Cardiac muscle cell (in vitro differentiated cells and primary cell): ENCODE results near the gene UBALD2. TPM values are rescaled to one million over a fixed set of nuclear protein-coding genes. Genes with fewer than 3 reads are reported as not detected.

Source experiments
- DNase-seq, 2 donors: peaks; one replicate each; pipeline versions ENCODE4 v3.0.0 to v3.0.0-alpha.2; 2010 to 2017; ENCODE audit warnings: low read depth in 1 of 2, low spot score in 1 of 2
- H3K27ac ChIP-seq: fragments of 200-600 bp; sonication (generic); 2 replicates; pipeline ENCODE4 v1.5.1; 2016
- H3K27me3 ChIP-seq: fragments of 200-600 bp; sonication (generic); 2 replicates; pipeline ENCODE4 v1.6.0; 2016; ENCODE audit warnings: control low read depth
- H3K36me3 ChIP-seq: fragments of 200-600 bp; sonication (generic); 2 replicates; pipeline ENCODE4 v1.5.1; 2016; ENCODE audit warnings: control low read depth
- H3K4me1 ChIP-seq: fragments of 200-600 bp; sonication (generic); 2 replicates; pipeline ENCODE4 v1.8.1; 2017; ENCODE audit warnings: low read depth, mild to moderate bottlenecking, mixed run types
- H3K4me3 ChIP-seq: fragments of 200-600 bp; sonication (generic); 2 replicates; pipeline ENCODE4 v1.5.1; 2016; ENCODE audit warnings: mild to moderate bottlenecking
- H3K9me3 ChIP-seq: fragments of 200-600 bp; sonication (generic); 2 replicates; pipeline ENCODE4 v1.5.1; 2017; ENCODE audit warnings: low read depth, mild to moderate bottlenecking, control low read depth
- polyA plus RNA-seq: library from polyadenylated mRNA; unstranded; fragments of >200 nt; fragmentation: Nextera tagmentation; extraction: Ambion mirVana; gene quantifications from 2 replicates; pipeline ENCODE4 v1.2.1, GENCODE V29; 2016
- total RNA-seq: library from RNA; depleted of rRNA; stranded (reverse); fragments of >200 nt; gene quantifications from 2 replicates; pipeline ENCODE4 v1.2.3, GENCODE V29; 2016
- TF ChIP-seq, protein P1 (sequence below): IDR thresholded peaks from 2 replicates; pipeline ENCODE4 v1.5.1; 2012; ENCODE audit warnings: low read depth, mild to moderate bottlenecking, low read length

Gene UBALD2
- total and polyA plus RNA-seq, 2 experiments from 2014 or later = 13.2 to 23.2 TPM

DNA sequence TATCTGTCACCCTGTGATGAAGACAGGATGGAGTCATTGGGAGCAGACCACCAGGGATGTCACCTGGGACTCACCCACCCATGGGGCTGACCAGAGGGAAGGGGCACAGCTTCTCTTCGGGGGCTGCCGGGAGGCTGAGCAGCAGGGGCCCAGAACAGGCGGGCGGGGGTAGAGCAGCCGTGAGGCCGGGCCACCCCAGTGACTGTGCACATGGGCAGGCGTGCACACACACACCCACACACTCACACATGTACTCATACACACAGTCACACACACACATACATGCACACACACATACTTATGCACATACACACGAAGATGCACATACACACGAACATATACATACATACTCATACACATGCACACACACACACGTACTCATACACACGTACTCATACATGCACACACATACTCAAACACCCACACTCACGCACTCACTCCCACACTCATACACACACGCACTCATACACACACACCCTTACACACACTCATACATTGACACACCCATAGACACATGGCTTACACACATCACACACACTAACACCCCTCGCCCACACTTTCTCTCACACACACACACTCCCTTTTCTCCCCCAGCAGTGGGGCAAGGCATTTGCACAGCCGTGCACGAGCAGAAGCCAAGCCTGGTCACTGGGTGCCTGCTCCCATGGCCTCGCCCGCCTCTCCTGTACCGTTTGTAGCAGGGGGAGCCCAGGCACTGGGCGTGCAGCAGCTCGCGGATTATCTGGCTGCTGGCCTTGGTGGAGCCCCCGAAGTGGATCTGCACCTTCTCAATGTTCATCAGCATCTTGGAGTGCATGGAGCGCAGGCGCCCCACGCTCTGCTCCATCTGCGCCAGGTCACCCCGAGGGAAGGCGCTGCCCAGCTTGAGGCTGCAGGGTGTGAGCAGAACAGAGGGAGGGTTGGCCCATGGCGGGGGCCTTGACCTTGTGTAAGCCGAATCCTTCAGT is 12.4 kb downstream of the UBALD2 start:
- Histone ChIP-seq H3K4me1 (peaks cover 5% of the 10 kb centered on the region), H3K36me3 (no peaks in the 10 kb centered on the region)

DNA sequence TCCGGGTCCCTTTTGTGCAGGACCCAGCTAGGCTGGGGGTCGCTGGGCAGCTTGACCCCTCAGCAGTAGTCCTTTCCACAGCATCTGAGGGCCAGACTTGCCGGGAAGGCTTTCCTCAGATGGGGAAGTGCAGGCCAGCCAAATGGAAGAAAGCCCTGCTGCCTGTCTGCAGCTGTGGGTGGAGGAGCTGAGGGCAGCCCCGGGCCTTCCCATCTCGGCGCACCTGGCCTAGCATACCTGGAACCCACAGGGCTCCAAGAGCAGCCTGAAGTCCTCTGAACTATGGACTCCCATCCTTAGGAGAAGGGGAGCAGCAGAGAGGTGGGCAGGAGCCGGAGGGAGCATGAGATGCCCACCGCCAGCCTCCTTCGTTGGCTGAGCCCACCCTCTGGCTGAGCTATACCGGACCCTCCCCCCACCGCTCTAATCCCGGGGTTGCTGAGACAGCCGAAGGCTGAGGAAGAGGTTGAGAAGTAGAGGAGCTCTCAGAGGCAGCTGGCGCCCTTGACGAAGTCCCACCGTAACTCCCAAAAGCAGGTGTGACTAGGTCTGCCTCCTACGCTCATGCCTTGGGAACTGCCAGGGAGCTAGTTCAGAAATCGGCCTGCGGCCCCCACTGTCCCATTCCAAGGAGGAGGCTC is 13.2 kb downstream of the UBALD2 start:
- H3K27ac ChIP-seq = no peak overlapping the region
- no peaks in the 10 kb centered on the region for H3K27me3 ChIP-seq
- no peaks in the 10 kb centered on the region for H3K36me3 ChIP-seq
- TF ChIP-seq, protein P1, sequence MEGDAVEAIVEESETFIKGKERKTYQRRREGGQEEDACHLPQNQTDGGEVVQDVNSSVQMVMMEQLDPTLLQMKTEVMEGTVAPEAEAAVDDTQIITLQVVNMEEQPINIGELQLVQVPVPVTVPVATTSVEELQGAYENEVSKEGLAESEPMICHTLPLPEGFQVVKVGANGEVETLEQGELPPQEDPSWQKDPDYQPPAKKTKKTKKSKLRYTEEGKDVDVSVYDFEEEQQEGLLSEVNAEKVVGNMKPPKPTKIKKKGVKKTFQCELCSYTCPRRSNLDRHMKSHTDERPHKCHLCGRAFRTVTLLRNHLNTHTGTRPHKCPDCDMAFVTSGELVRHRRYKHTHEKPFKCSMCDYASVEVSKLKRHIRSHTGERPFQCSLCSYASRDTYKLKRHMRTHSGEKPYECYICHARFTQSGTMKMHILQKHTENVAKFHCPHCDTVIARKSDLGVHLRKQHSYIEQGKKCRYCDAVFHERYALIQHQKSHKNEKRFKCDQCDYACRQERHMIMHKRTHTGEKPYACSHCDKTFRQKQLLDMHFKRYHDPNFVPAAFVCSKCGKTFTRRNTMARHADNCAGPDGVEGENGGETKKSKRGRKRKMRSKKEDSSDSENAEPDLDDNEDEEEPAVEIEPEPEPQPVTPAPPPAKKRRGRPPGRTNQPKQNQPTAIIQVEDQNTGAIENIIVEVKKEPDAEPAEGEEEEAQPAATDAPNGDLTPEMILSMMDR = no peak
- H3K4me3 ChIP-seq = no peak overlapping the region
- no peak for DNase-seq
- no peaks in the 10 kb centered on the region for H3K9me3 ChIP-seq
- H3K4me1 ChIP-seq = peaks cover 3% of the 10 kb centered on the region

More for the DNA sequence above, 12.4 kb downstream of the UBALD2 start:
- no peak overlapping the region for H3K27ac ChIP-seq
- no peak overlapping the region for H3K4me3 ChIP-seq
- H3K9me3 ChIP-seq = no peaks in the 10 kb centered on the region
- H3K27me3 ChIP-seq = no peaks in the 10 kb centered on the region
- TF ChIP-seq, protein P1 = no peak
- DNase-seq = no peak

DNA sequence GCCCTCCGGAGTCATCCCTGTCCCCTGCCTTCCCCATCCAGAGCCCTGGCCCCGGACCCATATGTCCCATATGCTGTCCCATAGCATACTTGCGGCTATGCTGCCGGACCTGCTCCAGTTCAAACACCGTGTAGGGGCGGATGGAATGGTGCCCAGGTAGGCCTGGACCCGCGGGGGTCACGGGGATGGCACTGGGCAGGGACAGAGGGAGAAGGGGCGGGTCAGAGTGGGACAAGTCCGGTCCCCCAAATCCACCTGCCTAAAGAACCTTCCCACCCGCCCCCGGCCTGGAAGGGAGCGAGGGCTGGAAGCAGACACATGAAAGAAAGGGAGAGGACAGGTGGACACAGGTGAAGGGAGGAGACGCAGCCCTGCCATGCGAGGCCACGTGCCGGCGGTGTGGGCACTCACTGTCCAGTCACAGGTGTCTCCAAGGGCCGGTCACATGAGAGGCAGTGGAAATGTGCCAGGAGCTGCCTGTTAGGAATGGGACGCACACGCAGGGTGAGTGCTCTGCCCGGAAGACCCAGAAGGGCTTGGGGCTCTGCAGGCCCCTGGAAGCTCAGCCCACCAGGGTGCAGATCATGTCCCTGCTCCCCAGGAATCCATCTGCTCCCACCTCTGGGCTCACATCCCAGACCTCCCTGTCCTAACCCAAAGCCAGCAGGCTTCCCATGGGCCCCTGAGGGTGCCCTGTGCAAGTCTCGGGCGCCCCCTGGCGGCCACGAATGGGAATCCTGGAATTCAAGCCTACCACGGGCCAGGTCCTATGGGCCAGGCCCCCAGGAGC is 14.0 kb downstream of the UBALD2 start:
- TF ChIP-seq, protein P1 = peak; percentile 92
- no peaks in the 10 kb centered on the region for H3K27me3 ChIP-seq
- H3K4me1 ChIP-seq = peaks cover 3% of the 10 kb centered on the region
- H3K27ac ChIP-seq = no peak overlapping the region
- no peaks in the 10 kb centered on the region for H3K9me3 ChIP-seq
- no peaks in the 10 kb centered on the region for H3K36me3 ChIP-seq
- peak; percentile 82 to 89 for DNase-seq
- no peak overlapping the region for H3K4me3 ChIP-seq

DNA sequence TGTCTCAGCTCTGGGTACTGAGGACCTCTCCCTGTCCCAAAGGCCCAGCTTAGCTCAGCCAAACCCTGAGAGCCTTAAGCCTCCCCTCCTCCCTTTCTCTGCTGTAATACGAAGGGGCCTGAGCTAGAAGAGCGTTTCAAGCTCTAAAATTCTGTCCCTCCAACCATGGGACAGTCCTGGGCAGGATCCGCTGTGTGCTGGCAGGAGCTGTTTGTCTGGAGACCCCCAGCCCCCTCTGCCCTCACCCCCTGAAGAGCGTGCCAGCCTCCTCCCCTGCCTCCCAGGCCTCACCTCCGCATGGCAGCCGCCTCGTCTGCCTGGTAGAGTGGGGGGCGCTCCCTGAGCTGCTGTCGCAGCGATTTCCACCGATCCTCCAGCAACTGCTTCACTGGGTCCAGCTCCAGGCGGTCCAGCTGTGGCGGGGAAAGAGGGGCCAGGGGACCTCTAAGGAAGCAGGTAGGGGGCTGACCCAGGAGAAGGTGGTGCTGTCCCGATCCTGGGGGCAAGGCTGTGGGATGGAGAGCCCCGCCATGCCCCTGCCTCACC is 14.7 kb downstream of the UBALD2 start:
- Histone ChIP-seq H3K4me1 (peaks cover 3% of the 10 kb centered on the region), H3K4me3 (no peak overlapping the region), H3K9me3 (no peaks in the 10 kb centered on the region), H3K27me3 (no peaks in the 10 kb centered on the region), H3K27ac (no peak overlapping the region), H3K36me3 (no peaks in the 10 kb centered on the region)
- TF ChIP-seq, protein P1 = no peak
- DNase-seq = no peak

DNA sequence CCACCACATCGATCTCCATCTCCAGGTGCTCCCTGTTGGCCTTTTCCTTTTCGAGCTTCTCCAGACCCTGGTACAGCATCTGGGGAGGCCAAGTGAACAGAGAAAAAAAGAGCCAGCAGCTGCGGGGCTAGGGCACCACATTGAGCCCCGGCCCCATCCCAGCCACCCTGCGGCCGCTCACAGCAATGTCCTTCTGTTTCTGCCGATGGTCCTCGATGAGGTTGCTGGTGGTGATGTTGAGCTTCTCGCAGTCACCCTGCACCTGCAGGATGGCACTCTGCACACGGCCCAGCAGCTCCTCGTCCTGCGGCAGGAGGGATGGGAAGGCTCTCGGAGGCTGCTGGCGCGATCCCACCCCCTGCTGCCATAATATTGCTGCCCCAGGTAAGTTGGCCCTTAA is 15.5 kb downstream of the UBALD2 start:
- H3K4me3 ChIP-seq = no peak overlapping the region
- no peaks in the 10 kb centered on the region for H3K9me3 ChIP-seq
- no peaks in the 10 kb centered on the region for H3K4me1 ChIP-seq
- H3K27me3 ChIP-seq = no peaks in the 10 kb centered on the region
- no peaks in the 10 kb centered on the region for H3K36me3 ChIP-seq
- TF ChIP-seq, protein P1 = no peak
- no peak for DNase-seq
- H3K27ac ChIP-seq = no peak overlapping the region
